H1 (cell line): ENCODE data around the gene ABI2. TPM values are rescaled to one million over a fixed set of nuclear protein-coding genes. Genes with fewer than 3 reads are reported as not detected.

Experiments used
- SIX5 ChIP-seq: IDR thresholded peaks from 2 replicates; pipeline ENCODE4 v1.6.1; 2011; ENCODE audit warnings: mild to moderate bottlenecking, low read depth, low read length
- ZNF274 ChIP-seq: IDR thresholded peaks from 2 replicates; pipeline ENCODE4 v1.7.0; 2012; ENCODE audit warnings: low read length, borderline replicate concordance; ENCODE audit errors: extremely low read depth
- polyA plus RNA-seq, 7 experiments: library from polyadenylated mRNA; depleted of rRNA in 3 of 7; stranded (reverse) in 5 of 7; unstranded in 2 of 7; fragments of >200 nt in 5 of 7; fragments of 200-250 nt in 2 of 7; gene quantifications; 1 replicate in 5 of 7; 2 replicates in 1 of 7; 4 replicates in 1 of 7; pipeline versions ENCODE4 v1.2.1 to v1.2.3, GENCODE V29; 2011 to 2013; ENCODE audit warnings: missing spikeins in 2 of 7, mixed read lengths in 2 of 7
- total RNA-seq: library from RNA; stranded (reverse); fragmentation: NEBNext Ultra II Directional; extraction: Animal tissue kit (Norgen Biotek cat#: 25700); gene quantifications from 2 replicates; pipeline ENCODE4 v1.2.1, GENCODE V29; 2021
- TF ChIP-seq, protein P1 (sequence below): IDR thresholded peaks from 2 replicates; pipeline ENCODE4 v1.6.1; 2012; ENCODE audit warnings: low read length, inconsistent platforms

The ABI2 gene
- total and polyA plus RNA-seq, 2 of the 8 experiments (the other 6 are each of a cell fraction or from before 2014, with no cell fraction given) = 62.3 to 118 TPM

DNA sequence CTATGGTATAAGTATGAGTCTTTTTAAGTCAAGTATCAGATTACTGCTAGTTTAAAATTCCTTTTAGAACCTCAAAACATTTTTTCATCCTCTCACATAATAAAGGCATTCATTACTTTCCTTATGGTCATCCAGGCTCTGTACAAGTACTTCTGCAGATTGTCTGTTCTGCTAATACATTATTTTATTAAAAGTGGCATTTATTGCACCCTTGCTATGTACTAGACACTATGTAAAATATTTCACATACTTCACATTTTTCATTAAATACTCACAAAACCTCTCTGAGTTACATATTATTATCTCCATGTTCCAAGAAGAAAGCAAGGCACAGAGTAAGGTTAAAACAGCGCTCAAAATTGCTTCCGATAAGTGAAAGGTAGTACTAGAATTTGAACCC is 122.8 kb downstream of the ABI2 start (continued):
- TF ChIP-seq ZNF274 (no peak), SIX5 (no peak)
- TF ChIP-seq, protein P1, sequence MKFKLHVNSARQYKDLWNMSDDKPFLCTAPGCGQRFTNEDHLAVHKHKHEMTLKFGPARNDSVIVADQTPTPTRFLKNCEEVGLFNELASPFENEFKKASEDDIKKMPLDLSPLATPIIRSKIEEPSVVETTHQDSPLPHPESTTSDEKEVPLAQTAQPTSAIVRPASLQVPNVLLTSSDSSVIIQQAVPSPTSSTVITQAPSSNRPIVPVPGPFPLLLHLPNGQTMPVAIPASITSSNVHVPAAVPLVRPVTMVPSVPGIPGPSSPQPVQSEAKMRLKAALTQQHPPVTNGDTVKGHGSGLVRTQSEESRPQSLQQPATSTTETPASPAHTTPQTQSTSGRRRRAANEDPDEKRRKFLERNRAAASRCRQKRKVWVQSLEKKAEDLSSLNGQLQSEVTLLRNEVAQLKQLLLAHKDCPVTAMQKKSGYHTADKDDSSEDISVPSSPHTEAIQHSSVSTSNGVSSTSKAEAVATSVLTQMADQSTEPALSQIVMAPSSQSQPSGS = no peak
